ENCODE measurements around the gene AFP. TPM values are rescaled to one million over a fixed set of nuclear protein-coding genes. Genes with fewer than 3 reads are reported as not detected.

Gene AFP
- total RNA-seq, 3 donors from 2014 or later (not counting 1 experiment from before 2014, with no cell fraction given), result not detected

- TF ChIP-seq CTCF (IDR thresholded peaks at IDR 0.05), result no peak
- Histone ChIP-seq H3K27ac (ENCODE audit: low read length) (no peak overlapping the region), H3K4me3 (ENCODE audit: low read length) (no peak overlapping the region), H3K4me1 (ENCODE audit: control insufficient read depth, insufficient read depth, low read length) (no peaks in the 10 kb centered on the region), H3K27me3 (ENCODE audit: control insufficient read depth, insufficient read depth, low read length) (no peaks in the 10 kb centered on the region), H3K36me3 (ENCODE audit: control insufficient read depth, insufficient read depth, low read length) (no peaks in the 10 kb centered on the region), H3K9me3 (ENCODE audit: control insufficient read depth, insufficient read depth, low read length) (no peaks in the 10 kb centered on the region)
- WGBS (ENCODE audit: insufficient coverage), result 100% methylated on average over 1 of the region's 3 CpGs
- intact Hi-C loops (cut with micrococcal nuclease), result no loop called here
- no peak for DNase-seq
- Mint-ChIP-seq H3K27me3 (ENCODE audit: low read depth in 2 of 2) (no peaks in the 10 kb centered on the region), H3K4me3 (no peak overlapping the region), H3K27ac (no peak overlapping the region), H3K4me1 (no peaks in the 10 kb centered on the region), H3K9me3 (peaks cover 8 to 10% of the 10 kb centered on the region in 2 donors), H3K36me3 (no peaks in the 10 kb centered on the region)
- no peak for ATAC-seq
These were observed 18.9 kb downstream of the AFP start for GRCh38 chr4:73454920-73455319.

DNA sequence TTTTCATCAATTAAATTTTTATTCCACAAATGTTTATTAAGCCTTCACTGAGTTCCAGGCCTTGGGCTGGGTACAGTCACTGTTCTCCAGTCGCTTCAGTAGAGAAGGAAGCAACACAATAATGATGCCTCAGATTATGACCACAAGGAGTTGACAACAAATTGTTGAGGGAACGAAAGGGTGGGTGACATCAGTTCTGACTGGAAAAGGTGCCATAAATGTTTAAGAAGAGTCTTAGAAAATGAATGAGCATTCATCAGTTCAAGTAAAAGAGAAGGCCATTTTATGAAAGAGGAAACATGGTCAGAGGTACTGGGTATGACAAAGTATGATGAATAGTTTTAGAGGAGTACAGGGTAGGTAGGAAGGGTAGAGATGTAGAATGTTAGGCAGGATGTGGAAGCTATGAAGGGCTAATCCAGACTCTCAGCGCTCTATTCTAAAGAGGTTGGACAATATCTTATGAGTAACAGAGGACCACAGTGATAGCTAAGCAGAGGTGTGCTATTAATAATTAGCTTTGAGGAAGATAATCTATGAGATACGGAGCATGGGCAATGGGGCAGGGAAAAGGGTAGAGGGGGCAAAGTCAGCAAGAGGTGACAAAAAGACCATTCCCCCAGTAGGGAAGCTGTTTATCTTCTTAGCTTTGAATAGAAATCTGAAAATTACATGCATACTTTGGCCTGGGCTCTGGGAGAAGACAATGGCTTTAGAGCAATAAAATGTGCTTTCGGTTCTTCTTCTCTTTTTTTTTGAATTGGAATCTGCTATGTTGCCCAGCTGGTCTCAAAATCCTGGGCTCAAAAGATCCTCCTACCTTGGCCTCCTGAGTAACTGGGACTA, 20.4 kb downstream of the AFP start:
- Mint-ChIP-seq H3K9me3 (peaks cover 12 to 14% of the 10 kb centered on the region in 2 donors), H3K4me3 (no peak overlapping the region), H3K4me1 (no peaks in the 10 kb centered on the region), H3K36me3 (no peaks in the 10 kb centered on the region), H3K27me3 (ENCODE audit: low read depth in 2 of 2) (no peaks in the 10 kb centered on the region), H3K27ac (no peak overlapping the region)
- ATAC-seq (no peak), DNase-seq (no peak)
- Histone ChIP-seq H3K4me1 (ENCODE audit: control insufficient read depth, insufficient read depth, low read length) (no peaks in the 10 kb centered on the region), H3K27me3 (ENCODE audit: control insufficient read depth, insufficient read depth, low read length) (no peaks in the 10 kb centered on the region), H3K36me3 (ENCODE audit: control insufficient read depth, insufficient read depth, low read length) (no peaks in the 10 kb centered on the region), H3K4me3 (ENCODE audit: low read length) (no peak overlapping the region), H3K27ac (ENCODE audit: low read length) (no peak overlapping the region), H3K9me3 (ENCODE audit: control insufficient read depth, insufficient read depth, low read length) (no peaks in the 10 kb centered on the region)
- intact Hi-C loops (cut with micrococcal nuclease), result no loop called here
- WGBS (ENCODE audit: insufficient coverage), result 84% methylated on average over 5 of the region's 5 CpGs
- TF ChIP-seq CTCF (IDR thresholded peaks at IDR 0.05), result no peak

DNA sequence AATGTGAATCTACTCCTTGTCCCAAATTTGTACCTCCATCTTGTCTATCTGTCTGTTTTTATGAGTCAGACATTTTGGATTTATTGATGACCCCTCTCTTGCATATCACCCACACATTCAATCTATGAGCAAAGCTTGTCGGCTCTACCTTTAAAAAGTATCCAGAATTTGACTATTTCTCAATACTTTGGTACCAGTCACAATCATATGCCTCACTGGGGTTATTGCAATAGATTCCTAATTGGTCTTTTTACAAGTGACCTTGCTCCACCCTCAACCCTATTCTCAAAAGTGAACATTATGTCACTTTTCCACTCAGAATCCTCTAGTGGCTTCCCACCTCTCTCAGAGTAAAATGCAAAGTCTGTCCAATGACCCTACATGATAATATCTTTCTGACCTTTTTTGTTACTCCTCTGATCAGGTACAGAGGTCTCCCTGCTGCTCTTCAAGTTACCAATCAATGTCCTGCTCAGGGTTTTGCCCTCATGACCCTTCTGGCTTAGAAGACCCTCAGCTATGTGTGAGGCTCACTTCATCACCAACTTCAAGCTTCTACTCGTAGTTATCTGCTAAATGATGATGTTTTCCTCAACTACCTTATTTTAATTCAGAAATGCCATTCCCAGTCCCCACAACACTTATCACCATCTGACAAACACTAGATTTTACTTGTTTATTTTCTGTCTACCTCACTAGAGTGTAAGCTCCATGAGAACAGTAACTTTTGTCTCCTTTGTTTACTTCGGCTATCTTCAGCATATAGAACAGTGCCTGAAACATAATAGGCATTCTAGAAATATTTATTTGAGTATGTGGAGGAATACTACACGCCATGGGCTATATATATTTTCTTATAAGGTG, 22.4 kb downstream of the AFP start:
- 84% methylated on average over 2 of the region's 4 CpGs for WGBS (ENCODE audit: insufficient coverage)
- H3K36me3 ChIP-seq (ENCODE audit: control insufficient read depth, insufficient read depth, low read length), result no peaks in the 10 kb centered on the region
- Mint-ChIP-seq H3K9me3 (peaks cover 12 to 17% of the 10 kb centered on the region in 2 donors), H3K36me3 (no peaks in the 10 kb centered on the region), H3K4me3 (no peak overlapping the region), H3K4me1 (no peaks in the 10 kb centered on the region), H3K27me3 (ENCODE audit: low read depth in 2 of 2) (no peaks in the 10 kb centered on the region), H3K27ac (no peak overlapping the region)
- H3K27me3 ChIP-seq (ENCODE audit: control insufficient read depth, insufficient read depth, low read length), result no peaks in the 10 kb centered on the region
- no peak for DNase-seq
- no peak overlapping the region for H3K27ac ChIP-seq (ENCODE audit: low read length)
- no peak overlapping the region for H3K4me3 ChIP-seq (ENCODE audit: low read length)
- no peak for ATAC-seq
- intact Hi-C loops (cut with micrococcal nuclease), result no loop called here
- no peaks in the 10 kb centered on the region for H3K4me1 ChIP-seq (ENCODE audit: control insufficient read depth, insufficient read depth, low read length)
- no peak for TF ChIP-seq CTCF (IDR thresholded peaks at IDR 0.05)
- H3K9me3 ChIP-seq (ENCODE audit: control insufficient read depth, insufficient read depth, low read length), result no peaks in the 10 kb centered on the region

Measured in natural killer cell (primary cell).